Fibroblast of lung (primary cell): ENCODE measurements around the gene PPA1. TPM values are rescaled to one million over a fixed set of nuclear protein-coding genes. Genes with fewer than 3 reads are reported as not detected.
A peak's percentile ranks its signal among the peaks of the same experiment; 100 is the strongest.

ENCODE experiments used
- DNase-seq, 2 donors: peaks; one replicate each; pipeline versions ENCODE4 v3.0.0 to v3.0.0-alpha.2; 2010; ENCODE audit warnings: low read depth in 2 of 2
- H2AFZ ChIP-seq: 2 replicates; pipeline ENCODE4 v1.5.1; 2012; ENCODE audit warnings: low read length, control low read depth, inconsistent platforms
- H3K27ac ChIP-seq: 2 replicates; pipeline ENCODE4 v1.5.1; 2011; ENCODE audit warnings: low read length, control low read depth; ENCODE audit not compliant: insufficient read depth
- H3K27me3 ChIP-seq: 2 replicates; pipeline ENCODE4 v1.5.1; 2011; ENCODE audit warnings: mild to moderate bottlenecking, low read length; ENCODE audit not compliant: control insufficient read depth, insufficient read depth
- H3K36me3 ChIP-seq: 2 replicates; pipeline ENCODE4 v1.5.1; 2011; ENCODE audit warnings: low read length; ENCODE audit not compliant: control insufficient read depth, insufficient read depth
- H3K4me1 ChIP-seq: 2 replicates; pipeline ENCODE4 v1.5.1; 2011; ENCODE audit warnings: low read length; ENCODE audit not compliant: control insufficient read depth, insufficient read depth; ENCODE audit errors: extremely low read depth
- H3K4me2 ChIP-seq: 2 replicates; pipeline ENCODE4 v1.5.1; 2011; ENCODE audit warnings: low read length, control low read depth; ENCODE audit not compliant: insufficient read depth; ENCODE audit errors: extremely low read depth
- H3K4me3 ChIP-seq, 4 experiments: fragments of 200-600 bp in 1 of 4; sonication (generic) in 1 of 4; replicated peaks in 1 of 4; 2 replicates each; pipeline ENCODE4 v1.5.1; 2011 to 2016; ENCODE audit warnings: low read length in 4 of 4, low read depth in 3 of 4, mild to moderate bottlenecking in 3 of 4, control low read depth in 2 of 4, inconsistent platforms in 1 of 4, mixed read lengths in 1 of 4; ENCODE audit not compliant: insufficient read depth in 1 of 4; ENCODE audit errors: control extremely low read depth in 1 of 4
- H3K79me2 ChIP-seq: 2 replicates; pipeline ENCODE4 v1.5.1; 2012; ENCODE audit warnings: mild to moderate bottlenecking, low read length, inconsistent platforms; ENCODE audit not compliant: control insufficient read depth, insufficient read depth
- H3K9ac ChIP-seq: 2 replicates; pipeline ENCODE4 v1.5.1; 2011; ENCODE audit warnings: mild to moderate bottlenecking, low read length, control low read depth; ENCODE audit not compliant: insufficient read depth
- H3K9me3 ChIP-seq: 2 replicates; pipeline ENCODE4 v1.5.1; 2012; ENCODE audit warnings: low read depth, low read length; ENCODE audit not compliant: control insufficient read depth, insufficient read depth
- H4K20me1 ChIP-seq: 2 replicates; pipeline ENCODE4 v1.5.1; 2011; ENCODE audit warnings: low read length; ENCODE audit not compliant: control insufficient read depth, insufficient read depth; ENCODE audit errors: extremely low read depth
- EZH2 ChIP-seq: IDR thresholded peaks from 2 replicates; pipeline ENCODE4 v1.5.1; 2012; ENCODE audit warnings: low read length, control low read depth, mild to moderate bottlenecking; ENCODE audit errors: missing control alignments
- polyA plus RNA-seq, 2 donors: library from polyadenylated mRNA; depleted of rRNA in 1 of 2; stranded (reverse) in 1 of 2; unstranded in 1 of 2; fragments of >200 nt; gene quantifications; 2 replicates each; pipeline ENCODE4 v1.2.1, GENCODE V29; 2011 to 2012; ENCODE audit warnings: missing spikeins in 1 of 2
- total RNA-seq: library from RNA; depleted of rRNA; stranded (reverse); fragments of >200 nt; gene quantifications from 2 replicates; pipeline ENCODE4 v1.2.1, GENCODE V29; 2014
- TF ChIP-seq, protein P1 (sequence below), 2 donors: IDR thresholded peaks in 1 of 2; conservative IDR thresholded peaks in 1 of 2; 1 replicate in 1 of 2; 2 replicates in 1 of 2; pipeline ENCODE4 v1.5.1; 2011 to 2012; ENCODE audit warnings: low read length in 2 of 2, control low read depth in 1 of 2, inconsistent platforms in 1 of 2, low read depth in 1 of 2, mild to moderate bottlenecking in 1 of 2

PPA1 gene
- total and polyA plus RNA-seq, 2 donors (not counting 1 experiment from before 2014, with no cell fraction given), result 167 to 287 TPM

GRCh38 chr10:70190102-70190501 lies 43.1 kb downstream of the PPA1 start:
- H4K20me1 ChIP-seq, result no peaks in the 10 kb centered on the region
- H3K36me3 ChIP-seq, result no peaks in the 10 kb centered on the region
- no peak overlapping the region for H3K9ac ChIP-seq
- DNase-seq, result no peak
- H3K27me3 ChIP-seq, result no peaks in the 10 kb centered on the region
- TF ChIP-seq, protein P1, sequence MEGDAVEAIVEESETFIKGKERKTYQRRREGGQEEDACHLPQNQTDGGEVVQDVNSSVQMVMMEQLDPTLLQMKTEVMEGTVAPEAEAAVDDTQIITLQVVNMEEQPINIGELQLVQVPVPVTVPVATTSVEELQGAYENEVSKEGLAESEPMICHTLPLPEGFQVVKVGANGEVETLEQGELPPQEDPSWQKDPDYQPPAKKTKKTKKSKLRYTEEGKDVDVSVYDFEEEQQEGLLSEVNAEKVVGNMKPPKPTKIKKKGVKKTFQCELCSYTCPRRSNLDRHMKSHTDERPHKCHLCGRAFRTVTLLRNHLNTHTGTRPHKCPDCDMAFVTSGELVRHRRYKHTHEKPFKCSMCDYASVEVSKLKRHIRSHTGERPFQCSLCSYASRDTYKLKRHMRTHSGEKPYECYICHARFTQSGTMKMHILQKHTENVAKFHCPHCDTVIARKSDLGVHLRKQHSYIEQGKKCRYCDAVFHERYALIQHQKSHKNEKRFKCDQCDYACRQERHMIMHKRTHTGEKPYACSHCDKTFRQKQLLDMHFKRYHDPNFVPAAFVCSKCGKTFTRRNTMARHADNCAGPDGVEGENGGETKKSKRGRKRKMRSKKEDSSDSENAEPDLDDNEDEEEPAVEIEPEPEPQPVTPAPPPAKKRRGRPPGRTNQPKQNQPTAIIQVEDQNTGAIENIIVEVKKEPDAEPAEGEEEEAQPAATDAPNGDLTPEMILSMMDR (conservative IDR thresholded peaks at IDR 0.05 in 1 of 2, IDR thresholded peaks at IDR 0.05 in 1 of 2; ENCODE audit: low read depth in 1 of 2, low read length in 2 of 2), result no peak
- TF ChIP-seq EZH2, result no peak
- no peaks in the 10 kb centered on the region for H3K9me3 ChIP-seq
- H2AFZ ChIP-seq, result no peak overlapping the region
- peaks cover 29% of the 10 kb centered on the region for H3K4me1 ChIP-seq
- H3K79me2 ChIP-seq, result no peaks in the 10 kb centered on the region
- H3K4me3 ChIP-seq, result no peak overlapping the region
- peak overlapping the region; percentile 63 for H3K27ac ChIP-seq
- no peak overlapping the region for H3K4me2 ChIP-seq

- no peak overlapping the region for H3K4me2 ChIP-seq
- H3K4me1 ChIP-seq, result peaks cover 24% of the 10 kb centered on the region
- H4K20me1 ChIP-seq, result no peaks in the 10 kb centered on the region
- DNase-seq, result no peak
- no peak overlapping the region for H3K27ac ChIP-seq
- no peak overlapping the region for H3K9ac ChIP-seq
- H3K4me3 ChIP-seq, result no peak overlapping the region
- H3K36me3 ChIP-seq, result no peaks in the 10 kb centered on the region
- no peaks in the 10 kb centered on the region for H3K9me3 ChIP-seq
- no peaks in the 10 kb centered on the region for H3K79me2 ChIP-seq
- no peak overlapping the region for H2AFZ ChIP-seq
- TF ChIP-seq, protein P1 (conservative IDR thresholded peaks at IDR 0.05 in 1 of 2, IDR thresholded peaks at IDR 0.05 in 1 of 2; ENCODE audit: low read depth in 1 of 2, low read length in 2 of 2), result no peak
- no peak for TF ChIP-seq EZH2
- H3K27me3 ChIP-seq, result no peaks in the 10 kb centered on the region
These were observed 44.5 kb downstream of the PPA1 start for GRCh38 chr10:70188768-70189167.

DNA sequence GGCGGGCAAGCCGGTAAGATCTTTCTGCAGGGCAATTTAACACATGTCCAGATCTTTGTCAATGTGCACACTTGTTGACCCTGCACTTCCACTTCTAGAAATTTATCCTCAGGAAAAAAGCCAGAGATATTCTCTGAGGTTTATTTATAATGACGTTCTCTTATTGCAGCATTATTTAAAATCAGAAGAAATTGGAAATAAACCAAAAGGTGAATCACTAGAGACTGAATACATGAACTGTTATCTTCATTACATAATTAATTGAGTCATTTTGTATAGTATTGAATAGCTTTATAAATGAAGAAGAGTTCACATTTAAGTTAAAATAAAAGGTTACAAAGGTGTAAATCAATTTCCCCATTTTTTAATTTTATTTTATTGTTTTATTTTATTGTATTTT lies 46.7 kb downstream of the PPA1 start:
- Histone ChIP-seq H3K36me3 (no peaks in the 10 kb centered on the region), H3K9ac (no peak overlapping the region), H3K4me3 (no peak overlapping the region), H4K20me1 (no peaks in the 10 kb centered on the region), H2AFZ (no peak overlapping the region), H3K4me1 (peaks cover 11% of the 10 kb centered on the region), H3K27ac (no peak overlapping the region), H3K9me3 (no peaks in the 10 kb centered on the region), H3K4me2 (no peak overlapping the region), H3K79me2 (no peaks in the 10 kb centered on the region), H3K27me3 (peaks cover 4% of the 10 kb centered on the region)
- TF ChIP-seq, protein P1 (conservative IDR thresholded peaks at IDR 0.05 in 1 of 2, IDR thresholded peaks at IDR 0.05 in 1 of 2; ENCODE audit: low read depth in 1 of 2, low read length in 2 of 2), result no peak
- TF ChIP-seq EZH2, result no peak
- DNase-seq, result peak; percentile 15 to 59
